ENCODE measurements around the gene RAP1A.
"Not testable (repeated sequence)": the region's sequence is repeated elsewhere in the genome, so short reads cannot be mapped to it uniquely, and the experiment has no call there.

The RAP1A gene

GRCh38 chr1:111660204-111661150 is 40.9 kb downstream of the RAP1A start:
- in situ Hi-C loops (cut with HindIII; ENCODE audit: low sequenced_read_pairs): loop anchor here (5.0 kb wide), 1 partner anchor 47 kb away; no protein-coding TSS in a partner anchor

- in situ Hi-C loops (cut with HindIII; ENCODE audit: low sequenced_read_pairs): loop anchor here (5.0 kb wide), 1 partner anchor 43 kb away; no protein-coding TSS in a partner anchor
Observed at GRCh38 chr1:111664652-111665051, 45.1 kb downstream of the RAP1A start.

GRCh38 chr1:111665497-111665896 is 45.9 kb downstream of the RAP1A start:
- in situ Hi-C loops (cut with HindIII; ENCODE audit: low sequenced_read_pairs): no loop called here

GRCh38 chr1:111666828-111667227 is 47.2 kb downstream of the RAP1A start:
- in situ Hi-C loops (cut with HindIII; ENCODE audit: low sequenced_read_pairs): no loop called here

DNA sequence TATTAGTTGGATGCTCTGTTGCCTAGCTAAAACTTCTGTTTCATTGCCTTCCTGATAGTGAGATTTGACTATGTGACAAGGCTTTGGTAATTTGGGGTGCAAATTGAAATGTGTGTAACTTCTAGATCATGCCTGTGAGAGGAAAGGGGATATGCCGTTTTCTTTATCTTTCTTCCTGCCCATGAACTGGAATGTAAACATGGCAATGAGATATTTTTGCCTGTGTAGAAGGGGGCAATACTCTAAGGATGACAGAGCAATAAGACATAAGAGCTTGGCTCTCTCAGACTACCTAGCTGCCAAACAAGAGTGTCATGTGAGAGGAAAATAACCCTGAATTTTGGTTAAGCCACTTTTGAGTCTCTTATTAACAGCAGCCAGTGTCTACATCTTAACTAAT is 49.7 kb downstream of the RAP1A start:
- in situ Hi-C loops (cut with HindIII; ENCODE audit: low sequenced_read_pairs): no loop called here

GRCh38 chr1:111671852-111672251 is 52.3 kb downstream of the RAP1A start:
- in situ Hi-C loops (cut with HindIII; ENCODE audit: low sequenced_read_pairs): no loop called here

DNA sequence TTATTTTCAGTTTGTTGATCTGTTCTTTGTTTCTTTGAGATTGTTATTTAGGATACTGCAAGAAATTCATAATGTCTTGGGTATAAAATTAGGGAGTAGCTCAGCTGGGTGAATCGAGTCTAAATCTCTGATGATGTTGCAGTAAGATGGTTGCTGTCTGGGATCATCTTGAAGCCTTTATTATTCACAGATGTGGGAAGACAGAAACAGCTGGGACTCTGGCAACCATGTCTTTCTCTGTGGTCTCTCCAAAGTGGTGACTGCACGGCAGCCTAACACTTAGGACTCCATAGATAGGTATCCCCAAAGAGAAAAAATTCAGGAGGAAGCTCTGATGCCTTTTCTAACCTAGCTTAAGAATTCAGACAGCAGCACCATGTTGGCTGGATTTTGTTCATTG is 52.7 kb downstream of the RAP1A start:
- in situ Hi-C loops (cut with HindIII; ENCODE audit: low sequenced_read_pairs): no loop called here

DNA sequence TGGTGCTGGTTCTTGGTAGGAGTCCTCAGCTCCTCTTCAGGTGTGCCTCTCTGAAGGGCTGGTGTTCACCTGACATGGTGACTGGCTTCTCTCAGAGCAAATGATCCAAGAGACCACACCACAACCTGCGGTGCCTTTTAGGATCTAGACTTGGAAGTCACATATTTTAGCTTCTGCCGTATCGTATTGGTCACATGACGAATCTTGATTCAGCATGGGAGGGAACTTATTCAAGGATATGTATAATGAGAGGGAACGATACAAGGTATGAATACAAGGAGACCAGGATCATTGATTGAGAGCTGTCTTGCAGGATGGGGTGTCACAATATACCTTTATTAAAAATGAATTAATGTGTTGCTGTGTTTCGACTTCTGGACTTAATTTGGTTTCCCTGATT is 58.0 kb downstream of the RAP1A start:
- in situ Hi-C loops (cut with HindIII; ENCODE audit: low sequenced_read_pairs): no loop called here

GRCh38 chr1:111679541-111679940 is 60.0 kb downstream of the RAP1A start:
- in situ Hi-C loops (cut with HindIII; ENCODE audit: low sequenced_read_pairs): no loop called here

DNA sequence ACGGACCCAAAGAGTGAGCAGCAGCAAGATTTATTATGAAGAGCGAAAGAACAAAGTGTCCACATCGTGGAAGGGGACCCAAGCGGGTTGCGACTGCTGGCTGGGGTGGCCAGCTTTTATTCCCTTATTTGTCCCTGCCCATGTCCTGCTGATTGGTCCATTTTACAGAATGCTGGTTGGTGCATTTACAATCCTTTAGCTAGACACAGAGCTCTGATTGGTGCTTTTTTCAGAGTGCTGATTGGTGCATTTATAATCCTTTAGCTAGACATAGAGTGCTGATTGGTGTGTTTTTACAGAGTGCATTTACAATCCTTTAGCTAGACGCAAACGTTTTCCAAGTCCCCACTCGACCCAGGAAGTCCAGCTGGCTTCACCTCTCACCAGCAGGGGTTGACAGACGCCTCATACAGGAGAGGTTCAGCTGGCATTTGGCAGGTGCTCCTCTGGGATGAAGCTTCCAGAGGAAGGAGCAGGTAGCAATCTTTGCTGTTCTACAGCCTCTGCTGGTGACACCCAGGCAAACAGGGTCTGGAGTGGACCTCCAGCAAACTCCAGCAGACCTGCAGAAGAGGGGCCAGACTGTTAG is 60.7 kb downstream of the RAP1A start:
- in situ Hi-C loops (cut with HindIII; ENCODE audit: low sequenced_read_pairs): not testable (repeated sequence)

GRCh38 chr1:111685293-111686153 is 65.9 kb downstream of the RAP1A start:
- in situ Hi-C loops (cut with HindIII; ENCODE audit: low sequenced_read_pairs): not testable (repeated sequence)

DNA sequence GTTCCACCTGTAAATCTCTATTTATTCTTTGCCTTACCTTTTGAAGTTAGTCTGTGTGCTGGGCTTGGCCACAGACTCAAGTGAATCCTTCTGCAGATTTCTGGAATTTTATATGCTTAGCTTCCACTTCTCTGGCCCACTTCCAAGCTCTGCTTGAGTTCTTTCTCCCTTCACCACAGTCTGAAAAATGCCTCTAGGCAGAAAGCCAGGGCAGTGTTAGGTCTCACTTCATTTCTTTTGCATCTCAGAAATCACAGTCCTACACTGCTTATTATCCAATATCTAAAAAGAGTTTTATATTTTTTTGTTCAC is 70.7 kb downstream of the RAP1A start:
- in situ Hi-C loops (cut with HindIII; ENCODE audit: low sequenced_read_pairs): no loop called here

DNA sequence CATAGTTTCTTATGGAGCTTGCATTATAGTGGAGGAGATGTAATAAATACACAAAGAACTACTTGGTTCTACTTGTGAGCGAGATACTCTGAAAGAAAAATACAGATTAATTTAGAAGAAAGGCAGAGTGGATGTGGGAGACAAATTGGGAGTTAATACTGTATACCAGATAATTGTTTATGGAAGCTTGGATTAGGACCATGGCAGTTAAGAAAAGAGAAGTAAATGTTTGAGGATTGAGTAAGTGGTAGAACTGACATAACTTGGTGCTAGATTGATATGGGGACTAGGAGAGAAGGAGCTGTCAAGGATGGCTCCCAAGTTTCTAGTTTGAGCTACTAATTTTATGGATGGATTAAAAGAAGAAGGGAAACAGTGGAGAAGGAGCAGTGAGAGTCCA is 72.3 kb downstream of the RAP1A start:
- in situ Hi-C loops (cut with HindIII; ENCODE audit: low sequenced_read_pairs): no loop called here

DNA sequence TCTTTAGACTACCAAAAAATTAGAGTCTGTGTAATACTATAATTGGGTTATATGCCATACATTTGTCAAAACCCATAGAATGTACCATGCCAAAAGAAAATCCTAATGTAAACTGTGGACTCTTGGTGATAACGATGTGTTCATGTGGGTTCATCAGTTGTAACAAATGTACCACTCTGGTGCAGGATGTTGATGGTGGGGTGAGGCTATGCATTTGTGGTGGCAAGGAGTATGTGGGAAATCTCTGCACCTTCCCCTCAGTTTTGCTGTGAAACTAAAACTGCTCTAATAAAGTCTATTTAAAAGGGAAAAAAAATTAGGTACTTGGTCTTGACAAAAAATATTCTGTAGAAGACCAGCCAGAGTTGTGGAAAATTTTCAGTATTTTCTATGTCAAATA is 76.2 kb downstream of the RAP1A start:
- in situ Hi-C loops (cut with HindIII; ENCODE audit: low sequenced_read_pairs): no loop called here

GRCh38 chr1:111696330-111696729 is 76.7 kb downstream of the RAP1A start:
- in situ Hi-C loops (cut with HindIII; ENCODE audit: low sequenced_read_pairs): no loop called here

DNA sequence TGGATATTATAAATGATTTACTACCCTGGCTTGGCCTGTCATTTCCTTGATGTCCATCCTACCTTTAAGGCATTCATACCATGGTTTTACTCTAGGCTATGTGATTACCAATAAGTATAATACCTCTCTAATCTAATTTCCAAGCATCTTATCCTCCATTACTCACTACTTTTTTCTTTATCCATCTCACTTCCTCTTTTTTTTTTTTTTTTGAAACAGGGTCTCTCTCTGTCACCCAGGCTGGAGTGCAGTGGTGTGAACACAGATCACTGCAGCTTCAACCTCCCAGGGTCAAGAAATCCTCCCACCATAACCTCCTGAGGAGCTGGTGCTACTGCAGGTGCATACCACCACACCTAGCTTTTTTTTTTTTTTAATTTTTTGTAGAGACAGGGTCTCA is 79.7 kb downstream of the RAP1A start:
- in situ Hi-C loops (cut with HindIII; ENCODE audit: low sequenced_read_pairs): no loop called here

DNA sequence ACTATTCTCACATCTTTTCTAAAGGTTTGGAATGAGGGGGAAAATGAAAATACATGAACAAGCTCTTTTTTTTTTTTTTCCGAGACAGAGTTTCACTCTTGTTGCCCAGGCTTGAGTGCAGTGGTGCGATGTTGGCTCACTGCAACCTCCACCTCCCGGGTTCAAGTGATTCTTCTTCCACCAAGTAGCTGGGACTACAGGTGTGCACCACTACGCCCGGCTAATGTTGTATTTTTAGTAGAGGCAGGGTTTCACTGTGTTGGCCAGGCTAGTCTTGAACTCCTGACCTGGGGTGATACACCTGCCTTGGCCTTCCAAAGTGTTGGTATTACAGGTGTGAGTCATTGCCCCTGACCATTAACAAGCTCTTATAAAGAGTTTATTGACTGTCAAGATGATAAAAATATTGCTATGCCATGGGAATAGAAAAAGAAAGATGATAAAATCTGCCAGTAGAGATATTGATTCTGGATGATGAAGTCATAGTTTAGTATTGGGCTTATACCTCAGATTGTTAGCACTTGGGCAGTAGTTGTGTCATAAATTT is 83.0 kb downstream of the RAP1A start:
- in situ Hi-C loops (cut with HindIII; ENCODE audit: low sequenced_read_pairs): loop anchor here (25.0 kb wide), 1 partner anchor 215 kb away; no protein-coding TSS in a partner anchor

GRCh38 chr1:111704240-111704639 is 84.7 kb downstream of the RAP1A start:
- in situ Hi-C loops (cut with HindIII; ENCODE audit: low sequenced_read_pairs): loop anchor here (25.0 kb wide), 1 partner anchor 217 kb away; no protein-coding TSS in a partner anchor

DNA sequence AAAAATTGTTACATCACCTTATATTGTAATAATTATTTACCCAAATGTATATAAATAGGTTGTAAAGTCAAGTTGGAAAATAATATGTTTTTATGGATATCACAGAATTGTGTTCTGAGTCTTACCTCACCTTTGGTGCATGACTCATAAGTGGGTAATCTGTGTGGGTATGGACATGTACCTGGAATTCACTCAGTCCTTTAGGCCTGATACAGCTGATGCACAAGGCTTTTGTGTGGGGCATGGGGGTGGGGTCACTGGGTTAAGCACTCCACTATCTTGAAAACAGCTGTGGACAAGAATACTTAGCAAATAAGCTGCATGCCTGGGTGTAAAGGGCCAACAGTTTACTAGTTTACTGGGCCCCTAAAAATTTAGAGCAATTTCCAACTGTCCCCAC is 85.2 kb downstream of the RAP1A start:
- in situ Hi-C loops (cut with HindIII; ENCODE audit: low sequenced_read_pairs): loop anchor here (5.0 to 25.0 kb wide), 2 partner anchors 42 to 217 kb away; no protein-coding TSS in a partner anchor

DNA sequence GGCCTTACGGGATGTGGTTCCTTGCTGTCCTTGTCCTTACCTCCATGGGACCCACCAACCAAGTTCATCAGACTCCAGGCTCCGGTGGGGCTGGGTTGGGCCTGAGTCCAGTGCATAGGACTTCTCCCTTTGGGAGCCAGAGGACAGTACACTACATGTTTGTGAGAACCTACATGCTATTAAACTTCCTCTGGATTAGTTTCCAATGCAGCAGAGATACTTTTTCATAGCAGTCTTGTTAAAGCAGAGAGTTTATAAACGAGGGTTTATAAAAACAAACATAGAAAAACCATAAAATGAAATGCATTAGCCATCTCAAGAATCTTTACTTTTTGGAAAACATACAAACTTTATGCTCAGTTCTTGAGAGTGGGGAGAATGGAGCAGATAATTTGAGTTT is 86.3 kb downstream of the RAP1A start:
- in situ Hi-C loops (cut with HindIII; ENCODE audit: low sequenced_read_pairs): loop anchor here (5.0 to 25.0 kb wide), 2 partner anchors 44 to 219 kb away; no protein-coding TSS in a partner anchor

GRCh38 chr1:111706921-111707320 is 87.3 kb downstream of the RAP1A start:
- in situ Hi-C loops (cut with HindIII; ENCODE audit: low sequenced_read_pairs): loop anchor here (5.0 to 25.0 kb wide), 2 partner anchors 45 to 220 kb away; no protein-coding TSS in a partner anchor

Measured in endothelial cell of hepatic sinusoid (primary cell).